HG03108 (cell line): ENCODE results near the gene TMEM80.
"Not testable (repeated sequence)": the region's sequence is repeated elsewhere in the genome, so short reads cannot be mapped to it uniquely, and the experiment has no call there.

Experiments
- ATAC-seq: cut with Tn5 transposase; IDR thresholded peaks from one replicate; pipeline ENCODE4 v1.9.1; 2021; ENCODE audit warnings: moderate library complexity; ENCODE audit not compliant: unreplicated experiment

TMEM80 gene

GRCh38 chr11:695538-696248 is at the start of gene TMEM80:
Gene TMEM80, plus strand, starts transcription at chr11:695816. Its CDS starts 12 bp downstream, at chr11:695828.
- peak; percentile 58 for ATAC-seq

- ATAC-seq, result no peak
Observed at GRCh38 chr11:646214-646613, 49.4 kb upstream of the TMEM80 start.

GRCh38 chr11:647672-648158 is 47.9 kb upstream of the TMEM80 start:
- ATAC-seq, result not testable (repeated sequence)

GRCh38 chr11:650482-650881 is 45.1 kb upstream of the TMEM80 start:
- ATAC-seq, result no peak

GRCh38 chr11:653136-653535 is 42.5 kb upstream of the TMEM80 start:
- ATAC-seq, result not testable (repeated sequence)

GRCh38 chr11:653837-654236 is 41.8 kb upstream of the TMEM80 start:
- ATAC-seq, result no peak

GRCh38 chr11:654444-654843 is 41.2 kb upstream of the TMEM80 start:
- not testable (repeated sequence) for ATAC-seq

GRCh38 chr11:655036-655726 is 40.4 kb upstream of the TMEM80 start:
- ATAC-seq, result no peak

- ATAC-seq, result no peak
Observed at GRCh38 chr11:656426-656825, 39.2 kb upstream of the TMEM80 start.

- no peak for ATAC-seq
Observed at GRCh38 chr11:656866-657265, 38.8 kb upstream of the TMEM80 start.

- ATAC-seq, result no peak
Observed at GRCh38 chr11:657691-658126, 37.9 kb upstream of the TMEM80 start.

GRCh38 chr11:659532-660085 is 36.0 kb upstream of the TMEM80 start:
- no peak for ATAC-seq

GRCh38 chr11:660281-660680 is 35.3 kb upstream of the TMEM80 start:
- no peak for ATAC-seq

GRCh38 chr11:660681-661444 is 34.8 kb upstream of the TMEM80 start:
- ATAC-seq, result no peak

- no peak for ATAC-seq
Observed at GRCh38 chr11:662689-663274, 32.8 kb upstream of the TMEM80 start.

GRCh38 chr11:665062-665703 is 30.4 kb upstream of the TMEM80 start:
- no peak for ATAC-seq

GRCh38 chr11:665704-666281 is 29.8 kb upstream of the TMEM80 start:
- ATAC-seq, result no peak

- no peak for ATAC-seq
Observed at GRCh38 chr11:673866-674265, 21.8 kb upstream of the TMEM80 start.

- ATAC-seq, result no peak
Observed at GRCh38 chr11:674406-674805, 21.2 kb upstream of the TMEM80 start.

GRCh38 chr11:678297-678696 is 17.3 kb upstream of the TMEM80 start:
- ATAC-seq, result no peak
